ENCODE results near the gene BMP15.

The BMP15 gene

GRCh38 chrX:50910685-50911176 is at the start of gene BMP15:
Gene BMP15 (plus strand): TSS chrX:50910735. CDS start chrX:50910784, 49 bp downstream.
- no peak for DNase-seq

- no peak for DNase-seq
Measured at GRCh38 chrX:50863471-50863870, 47.1 kb upstream of the BMP15 start.

- DNase-seq = no peak
Measured at GRCh38 chrX:50865311-50865710, 45.2 kb upstream of the BMP15 start.

DNA sequence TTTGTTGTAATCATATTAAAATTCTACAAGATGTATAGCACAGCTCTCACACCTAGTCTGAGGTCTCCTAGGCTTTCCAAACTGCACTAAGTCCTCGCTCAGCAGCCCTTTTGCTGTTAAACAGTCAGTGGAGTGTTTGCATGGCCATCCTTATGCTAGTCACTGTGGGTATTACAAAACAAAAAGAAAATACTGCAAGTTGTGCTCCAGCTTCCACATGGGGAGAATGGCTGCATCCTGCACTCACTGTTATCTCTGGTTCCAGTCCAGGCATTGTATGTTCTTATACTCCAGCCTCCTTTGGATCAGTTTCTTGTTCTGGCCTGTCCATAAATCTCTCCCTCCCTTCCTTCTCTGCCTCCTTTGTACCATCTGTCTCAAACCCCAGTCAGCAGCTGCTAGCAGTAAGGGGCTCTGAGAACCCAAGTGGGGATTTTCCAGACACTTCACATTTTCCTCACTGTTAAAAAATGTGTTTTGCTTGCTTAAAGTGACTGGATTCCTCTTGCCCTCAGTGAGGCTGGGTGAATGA is 38.5 kb upstream of the BMP15 start:
- no peak for DNase-seq

- no peak for DNase-seq
Measured at GRCh38 chrX:50874876-50875275, 35.7 kb upstream of the BMP15 start.

DNA sequence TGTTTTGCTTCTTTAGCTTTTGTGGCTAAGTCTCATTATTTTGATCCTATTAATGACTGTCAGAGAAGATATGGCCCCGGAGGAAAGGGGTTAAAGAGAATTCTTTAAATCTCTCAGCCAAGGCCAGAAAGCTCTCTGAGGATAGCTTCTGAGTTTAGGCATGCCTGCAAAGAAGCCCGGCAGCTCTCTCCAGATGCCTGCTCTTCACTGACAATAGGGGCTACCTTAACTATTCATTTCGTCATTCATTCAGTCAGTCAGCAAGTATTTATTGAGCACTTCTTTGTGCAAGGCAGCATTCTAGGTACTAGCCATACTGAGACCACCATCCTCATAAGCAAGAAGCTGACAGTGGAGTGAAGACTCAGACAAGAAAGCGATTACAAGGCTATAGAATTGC is 34.0 kb upstream of the BMP15 start:
- DNase-seq = no peak

DNA sequence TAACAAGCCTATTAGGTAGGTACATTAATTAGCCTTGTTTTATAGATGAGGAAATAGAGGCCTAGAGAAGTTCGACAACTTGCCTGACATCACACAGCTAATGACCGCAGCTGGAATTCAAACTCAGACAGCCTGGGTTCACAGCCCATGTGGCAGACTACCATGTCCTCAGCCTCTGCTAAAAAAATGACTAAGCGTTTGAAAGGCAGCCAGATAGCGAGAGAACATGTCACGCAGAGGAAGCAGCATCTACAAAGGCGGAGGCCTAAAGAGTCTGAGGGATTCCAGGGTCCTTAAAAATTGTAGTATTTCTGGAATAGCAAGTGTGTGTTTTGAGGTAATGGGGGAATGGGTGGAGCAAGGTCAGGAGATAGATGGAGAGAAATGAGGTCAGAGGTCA is 33.2 kb upstream of the BMP15 start:
- no peak for DNase-seq

DNA sequence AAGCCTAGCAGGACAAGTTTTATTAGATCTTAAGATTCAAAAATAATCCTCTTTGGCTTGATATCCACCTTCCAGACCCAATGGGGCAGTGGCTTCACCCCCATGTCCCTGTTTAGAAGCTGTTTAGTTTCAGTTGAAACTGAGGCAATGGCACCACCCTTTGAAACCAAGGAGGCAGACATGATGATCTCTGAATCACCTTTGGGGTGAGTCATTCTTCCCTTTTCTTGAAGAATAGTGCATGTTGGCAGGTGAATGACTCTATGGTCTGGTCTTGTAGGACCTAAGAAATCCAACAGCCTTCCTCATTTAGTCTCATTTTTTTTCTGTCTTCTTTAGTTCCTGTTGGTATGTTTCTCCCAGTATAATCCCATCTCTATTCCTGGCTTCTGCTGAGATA is 29.5 kb upstream of the BMP15 start:
- no peak for DNase-seq

DNA sequence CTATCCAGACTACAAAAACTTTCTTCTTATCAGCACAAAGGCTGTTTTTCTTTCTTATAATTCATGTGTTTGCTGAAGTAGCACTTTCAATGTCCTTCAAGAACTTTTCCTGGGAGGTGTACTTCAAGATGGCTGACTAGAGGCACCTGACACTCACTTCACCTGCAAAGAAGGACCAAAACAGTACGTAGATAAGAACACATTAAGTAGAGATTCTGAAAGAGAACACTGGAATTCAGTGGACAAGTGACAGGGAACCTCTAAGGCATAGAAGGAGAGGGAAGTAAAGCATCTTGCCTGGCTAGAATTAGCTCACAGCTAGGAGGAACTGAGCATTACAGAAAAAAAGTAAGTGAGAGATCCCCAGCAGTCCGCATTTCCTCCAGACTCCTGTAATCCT is 21.7 kb upstream of the BMP15 start:
- DNase-seq = no peak

- no peak for DNase-seq
Measured at GRCh38 chrX:50889582-50889981, 21.0 kb upstream of the BMP15 start.

GRCh38 chrX:50893047-50893446 is 17.5 kb upstream of the BMP15 start:
- no peak for DNase-seq

GRCh38 chrX:50893466-50893865 is 17.1 kb upstream of the BMP15 start:
- no peak for DNase-seq

DNA sequence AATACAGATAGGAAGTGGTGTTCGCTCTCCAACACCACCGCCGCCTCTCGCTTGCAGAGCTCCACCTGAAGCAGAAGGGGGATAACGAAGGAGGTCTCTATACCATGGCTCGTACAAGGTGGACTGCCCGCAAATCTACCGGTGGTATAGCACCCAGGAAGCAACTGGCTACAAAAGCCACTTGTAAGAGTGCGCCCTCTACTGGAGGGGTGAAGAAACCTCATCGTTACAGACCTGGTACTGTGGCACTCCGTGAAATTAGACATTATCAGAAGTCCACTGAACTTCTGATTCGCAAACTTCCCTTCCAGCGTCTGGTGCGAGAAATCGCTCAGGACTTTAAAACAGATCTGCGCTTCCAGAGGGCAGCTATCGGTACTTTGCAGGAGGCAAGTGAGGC is 5.2 kb upstream of the BMP15 start:
- DNase-seq = no peak

GRCh38 chrX:50913520-50913919 is 3.0 kb downstream of the BMP15 start:
- DNase-seq = no peak

DNA sequence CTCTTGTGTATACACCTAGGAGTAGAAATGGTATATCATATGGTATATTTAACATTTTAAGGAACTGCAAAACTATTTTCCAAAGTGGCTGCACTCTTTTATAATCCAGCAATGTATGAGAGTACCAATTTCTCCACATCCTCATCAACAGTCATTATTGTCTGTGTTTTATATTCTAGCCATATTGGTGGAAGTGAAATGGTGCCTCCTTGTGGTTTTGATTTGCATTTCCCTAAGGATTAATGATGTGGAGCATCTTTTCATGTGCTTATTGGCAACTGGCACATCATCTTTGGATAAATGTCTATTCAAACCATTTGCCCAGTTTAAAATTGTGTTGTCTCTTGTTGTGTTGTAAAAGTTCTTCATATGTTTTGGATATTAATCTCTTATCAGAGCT is 9.6 kb downstream of the BMP15 start:
- no peak for DNase-seq

DNA sequence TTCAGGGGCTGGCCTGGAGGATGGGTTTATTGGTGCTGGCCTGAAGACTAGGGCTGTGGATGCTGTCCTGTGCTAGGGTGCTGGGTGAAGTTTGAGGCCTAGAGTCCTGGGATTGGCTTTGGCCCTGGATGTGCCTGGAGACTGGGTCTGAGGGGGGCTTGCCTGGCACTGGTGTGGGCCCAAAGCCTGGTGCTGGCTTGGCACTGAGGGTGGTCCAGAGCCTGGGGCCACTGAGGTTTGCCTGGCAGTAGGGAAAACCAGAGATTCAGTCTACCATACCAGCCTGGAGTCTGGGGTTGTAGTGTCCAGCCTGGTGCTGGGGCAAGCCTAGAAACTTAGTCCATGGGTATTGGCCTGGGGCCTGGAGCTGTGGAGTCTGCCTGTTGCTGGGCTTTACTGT is 16.6 kb downstream of the BMP15 start:
- no peak for DNase-seq

DNA sequence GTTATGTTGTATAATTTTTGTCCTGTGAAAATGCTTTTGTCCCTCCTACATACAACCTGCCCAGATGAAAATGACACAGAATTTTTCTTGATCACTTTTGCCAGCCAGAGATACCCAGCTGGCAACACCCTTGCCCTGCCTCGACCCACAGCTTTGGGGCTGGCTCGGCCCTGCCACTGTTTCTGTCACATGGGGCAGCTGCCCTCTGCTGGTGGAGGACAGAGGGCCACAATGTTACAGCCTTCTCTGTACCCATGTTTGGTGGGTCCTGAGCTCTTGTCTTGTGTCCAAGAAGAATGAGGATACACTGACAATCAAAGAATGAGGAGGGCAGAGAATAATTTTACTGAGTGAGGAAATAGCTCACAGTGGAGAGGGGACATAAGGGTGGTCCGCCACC is 31.1 kb downstream of the BMP15 start:
- DNase-seq = no peak

GRCh38 chrX:50942471-50942870 is 31.9 kb downstream of the BMP15 start:
- DNase-seq = no peak

- no peak for DNase-seq
Measured at GRCh38 chrX:50952406-50952805, 41.9 kb downstream of the BMP15 start.

GRCh38 chrX:50953832-50954231 is 43.3 kb downstream of the BMP15 start:
- no peak for DNase-seq

DNA sequence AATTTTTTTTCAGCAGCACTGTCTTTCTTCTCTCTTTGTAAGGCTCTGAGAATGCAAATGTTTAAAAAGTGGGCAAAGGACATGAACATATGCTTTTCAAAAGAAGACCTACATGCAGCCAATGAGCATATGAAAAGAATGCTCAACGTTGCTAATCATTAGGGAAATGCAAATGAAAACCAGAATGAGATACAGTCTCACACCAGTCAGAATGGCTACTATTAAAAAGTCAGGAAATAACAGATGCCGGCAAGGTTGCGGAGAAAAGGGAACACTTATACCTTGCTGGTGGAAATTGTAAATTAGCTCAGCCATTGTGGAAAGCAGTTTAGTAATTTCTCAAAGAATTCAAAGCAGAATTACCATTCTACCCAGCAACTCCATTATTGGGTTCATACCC is 51.6 kb downstream of the BMP15 start:
- no peak for DNase-seq

DNA sequence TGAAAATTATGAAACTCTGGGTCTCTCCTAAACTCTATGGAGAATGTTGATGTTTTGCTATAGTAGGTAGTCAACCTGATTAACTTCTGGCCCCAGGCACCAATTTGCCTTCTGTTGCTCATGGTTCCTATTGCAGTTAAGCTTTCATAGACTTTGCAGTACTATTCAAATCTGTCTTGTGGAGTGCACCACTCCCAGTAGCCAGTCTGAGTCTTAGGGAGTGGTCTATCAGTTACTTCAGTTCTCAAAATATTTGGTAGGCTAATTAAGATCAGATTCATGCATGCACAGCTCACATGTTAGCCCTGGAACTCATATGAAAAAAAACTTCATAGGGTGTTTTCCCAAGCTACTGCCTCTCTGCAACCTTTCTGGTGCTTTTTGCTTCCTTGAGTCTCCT is 53.3 kb downstream of the BMP15 start:
- no peak for DNase-seq
